Heart left ventricle (tissue), 16 donors: ENCODE results near the gene DYRK2. TPM values are rescaled to one million over a fixed set of nuclear protein-coding genes. Genes with fewer than 3 reads are reported as not detected.

Source experiments
- ATAC-seq, 4 donors: fragments of 200-7000 bp; cut with Tn5 transposase; one replicate each; pipeline ENCODE4 v1.9.1; 2020 to 2022; ENCODE audit warnings: moderate library complexity in 4 of 4, mild to moderate bottlenecking in 3 of 4, moderate number of reproducible peaks in 1 of 4
- DNase-seq, 5 donors: peaks; one replicate each; pipeline ENCODE4 v3.0.0-alpha.2; 2020
- H3K27ac ChIP-seq, 12 donors: fragments of 200-600 bp; sonication (generic) in 4 of 12; one replicate each; pipeline versions ENCODE4 v1.5.0 to v1.8.0; 2016 to 2022; ENCODE audit warnings: mild to moderate bottlenecking in 2 of 12
- H3K27me3 ChIP-seq, 9 donors: fragments of 200-600 bp; sonication (generic) in 2 of 9; one replicate each; pipeline versions ENCODE4 v1.5.1 to v1.8.0; 2016 to 2022; ENCODE audit warnings: mild to moderate bottlenecking in 3 of 9
- H3K36me3 ChIP-seq, 9 donors: fragments of 200-600 bp; sonication (generic) in 2 of 9; one replicate each; pipeline versions ENCODE4 v1.5.0 to v1.8.0; 2018 to 2022; ENCODE audit warnings: mild to moderate bottlenecking in 2 of 9
- H3K4me1 ChIP-seq, 12 donors: fragments of 200-600 bp; sonication (generic) in 4 of 12; one replicate each; pipeline versions ENCODE4 v1.5.0 to v1.8.0; 2016 to 2022; ENCODE audit warnings: mild to moderate bottlenecking in 3 of 12
- H3K4me3 ChIP-seq, 12 donors: fragments of 200-600 bp; sonication (generic) in 4 of 12; one replicate each; pipeline versions ENCODE4 v1.5.0 to v1.8.0; 2017 to 2022; ENCODE audit warnings: mild to moderate bottlenecking in 9 of 12, moderate library complexity in 4 of 12
- H3K9me3 ChIP-seq, 12 donors: fragments of 200-600 bp; sonication (generic) in 4 of 12; one replicate each; pipeline versions ENCODE4 v1.5.0 to v1.8.0; 2016 to 2022; ENCODE audit warnings: mild to moderate bottlenecking in 1 of 12
- CTCF ChIP-seq, 12 donors: fragments of 200-600 bp; sonication (generic) in 4 of 12; IDR thresholded peaks; one replicate each; pipeline versions ENCODE4 v1.5.0 to v1.8.0; 2018 to 2022; ENCODE audit warnings: antibody characterized with exemption in 12 of 12, mild to moderate bottlenecking in 5 of 12
- POLR2A ChIP-seq, 2 donors: fragments of 450-650 bp; IDR thresholded peaks; one replicate each; pipeline ENCODE4 v1.6.1; 2017; ENCODE audit warnings: antibody characterized with exemption in 2 of 2, mild to moderate bottlenecking in 2 of 2, moderate library complexity in 2 of 2
- WGBS, 4 donors: extraction: QIAGEN DNeasy Blood & Tissue Kit in 2 of 4; methylation state at CpG; one replicate each; pipeline versions ENCODE4 v1.1.5 to v1.1.7; 2013 to 2018; 5-methylcytosine and 5-hydroxymethylcytosine counted together
- intact Hi-C, 10 donors: fragments of 100-400 bp; cut with DNase I; formaldehyde crosslinking; loops; one replicate each; pipeline versions ENCODE4 v1.11.1 to v1.14.2; 2022
- polyA plus RNA-seq, 2 donors: library from polyadenylated mRNA; stranded (reverse); fragments of 200-250 nt; gene quantifications; one replicate each; pipeline ENCODE4 v1.2.3, GENCODE V29; 2013
- total RNA-seq, 9 donors: library from RNA; depleted of rRNA in 2 of 9; stranded (reverse); fragments of >200 nt in 2 of 9; fragmentation: NEBNext Ultra II Directional in 3 of 9; extraction: Animal tissue kit (Norgen Biotek cat#: 25700) in 3 of 9; gene quantifications; one replicate each; pipeline versions ENCODE4 v1.1.0 to v1.2.4, GENCODE V29; 2016 to 2023
- donor health status: ischemic (EF 13 %, LVEDD 7.1; RV severe dilation, severe dysfunction).
- donor health status: healthy with polysubstance abuse.
- donor health status: DM: no; HTN: yes; CAD: no.
- donor health status: DM: no; HTN: no; CAD: no.
- donor health status: ischemic (EF 25% LVEDD 6.9; RV normal size, moderate dysfunction).
- donor health status: ischemic (EF 25% LVEDD 5.7; RV mildly dilated, moderate dysfunction).
- donor health status: healthy.
- donor health status: DM: yes; HTN: yes; CAD: no.
- donor health status: ischemic (EF 35%, LVEDD 5.7; RV mildly dilated, moderate dysfunction).
- donor health status: nonischemic (EF 11% LVEDD 7.7; RV severe dilation, severe dysfunction).
- donor health status: DM: yes; HTN: yes; CAD: no.
- donor health status: PGD.
- donor health status: ischemic (EF 29% LVEDD 5.4; RV normal size, mild dysfunction).
- donor health status: nonischemic (EF 23%, LVEDD 6.1; RV moderate dilation, normal function).

DYRK2 gene
- total and polyA plus RNA-seq, 11 donors, result 7.8 to 62.9 (median 37.8) TPM

DNA sequence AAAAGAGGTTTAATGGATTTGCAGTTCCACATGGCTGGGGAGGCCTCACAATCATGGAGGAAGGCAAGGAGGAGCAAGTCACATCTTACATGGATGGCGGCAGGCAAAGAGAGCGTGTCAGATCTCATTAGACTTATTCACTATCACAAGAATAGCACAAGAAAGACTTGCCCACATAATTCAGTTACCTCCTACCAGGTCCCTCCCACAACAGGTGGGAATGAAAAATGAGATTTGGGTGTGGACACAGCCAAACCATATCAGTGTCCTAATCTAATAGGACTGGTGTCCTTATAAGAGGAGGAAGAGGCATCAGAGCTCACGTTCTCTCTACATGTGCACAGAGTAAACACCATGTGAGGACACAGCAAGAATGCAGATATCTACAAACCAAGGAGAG is 25.9 kb downstream of the DYRK2 start:
- Histone ChIP-seq H3K27me3 (no peaks in the 10 kb centered on the region), H3K27ac (no peak overlapping the region), H3K9me3 (peaks cover 0 to 10% (median 0%) of the 10 kb centered on the region in 12 donors), H3K4me1 (peaks cover 0 to 30% (median 18%) of the 10 kb centered on the region in 12 donors), H3K36me3 (peaks cover 0 to 6% (median 0%) of the 10 kb centered on the region in 9 donors), H3K4me3 (no peak overlapping the region)
- DNase-seq, result no peak
- no peak for ATAC-seq
- no peak for TF ChIP-seq CTCF (IDR thresholded peaks at IDR 0.05)
- WGBS, 4 donors, result 92 to 99% (median 97%) methylated on average over 3 of the region's 3 CpGs
- intact Hi-C loops, result loop anchor here in 1 of 10 donors (10.0 kb wide), 1 partner anchor 50 kb away; no protein-coding TSS in a partner anchor

DNA sequence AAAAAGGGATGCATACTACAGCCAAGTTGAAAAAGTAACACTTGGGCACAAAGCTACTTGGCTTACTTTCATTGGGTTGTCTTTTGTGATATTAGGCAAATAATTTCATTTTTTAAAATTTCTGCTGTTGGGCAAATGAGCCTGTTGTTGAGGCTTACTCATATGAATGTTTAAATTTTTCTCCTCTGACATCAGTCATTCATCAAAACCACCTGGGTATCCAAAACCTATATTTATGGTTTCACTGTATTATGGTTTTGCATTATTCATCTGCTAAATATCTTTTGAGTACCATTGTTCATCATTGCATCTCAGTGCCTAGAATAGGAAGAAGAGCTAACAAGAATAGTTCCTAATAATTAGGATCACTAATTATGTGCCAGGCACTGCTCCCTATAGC is 28.1 kb downstream of the DYRK2 start:
- intact Hi-C loops, result loop anchor here in 1 of 10 donors (10.0 kb wide), 1 partner anchor 48 kb away; no protein-coding TSS in a partner anchor
- DNase-seq (no peak), ATAC-seq (no peak)
- peaks cover 0 to 6% (median 0%) of the 10 kb centered on the region in 9 donors for H3K36me3 ChIP-seq
- H3K4me3 ChIP-seq, result no peak overlapping the region
- no peaks in the 10 kb centered on the region for H3K27me3 ChIP-seq
- TF ChIP-seq CTCF (IDR thresholded peaks at IDR 0.05) (no peak), POLR2A (IDR thresholded peaks at IDR 0.05) (no peak)
- peaks cover 0 to 10% (median 0%) of the 10 kb centered on the region in 12 donors for H3K9me3 ChIP-seq
- no peak overlapping the region for H3K27ac ChIP-seq
- H3K4me1 ChIP-seq, result peaks cover 0 to 29% (median 16%) of the 10 kb centered on the region in 12 donors

DNA sequence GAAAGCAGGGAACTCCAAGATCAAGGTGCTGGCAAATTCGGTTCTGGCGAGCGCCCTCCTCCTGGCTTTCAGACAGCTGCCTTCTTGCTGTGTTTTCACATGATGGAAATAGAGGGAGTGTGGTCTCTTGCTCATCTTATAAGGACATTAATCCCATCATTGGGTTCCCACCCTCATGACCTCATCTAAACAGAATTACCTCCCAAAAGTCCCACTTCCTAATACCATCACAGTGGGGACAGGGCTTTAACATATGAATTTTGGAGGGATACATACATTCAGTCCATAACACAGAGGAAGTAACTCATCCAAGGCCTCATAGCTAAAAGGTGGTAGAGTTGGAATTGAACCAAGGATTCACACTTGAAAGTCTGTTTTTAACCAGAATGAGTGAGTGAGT is 28.6 kb downstream of the DYRK2 start:
- WGBS, 4 donors, result 94 to 100% (median 98%) methylated on average over 3 of the region's 3 CpGs
- TF ChIP-seq POLR2A (IDR thresholded peaks at IDR 0.05), result no peak
- TF ChIP-seq CTCF (IDR thresholded peaks at IDR 0.05), result no peak

GRCh38 chr12:67681105-67681778 is 32.7 kb downstream of the DYRK2 start:
- no peaks in the 10 kb centered on the region for H3K27me3 ChIP-seq
- intact Hi-C loops, result no loop called here
- ATAC-seq (peak; percentile 74 to 97 (median 95)), DNase-seq (peak in 3 of 5 donors; percentile 40 to 52 (median 48))
- H3K4me3 ChIP-seq, result no peak overlapping the region
- 41 to 52% (median 45%) methylated on average over 4 of the region's 4 CpGs for WGBS, 4 donors
- no peak for TF ChIP-seq CTCF (IDR thresholded peaks at IDR 0.05)
- TF ChIP-seq POLR2A (IDR thresholded peaks at IDR 0.05), result no peak
- peak overlapping the region; percentile 10 to 86 (median 76) for H3K27ac ChIP-seq
- no peaks in the 10 kb centered on the region for H3K9me3 ChIP-seq
- peaks cover 0 to 27% (median 10%) of the 10 kb centered on the region in 12 donors for H3K4me1 ChIP-seq
- H3K36me3 ChIP-seq, result no peaks in the 10 kb centered on the region

More for the DNA sequence above, 28.6 kb downstream of the DYRK2 start:
- peaks cover 0 to 6% (median 0%) of the 10 kb centered on the region in 9 donors for H3K36me3 ChIP-seq
- peaks cover 0 to 27% (median 11%) of the 10 kb centered on the region in 12 donors for H3K4me1 ChIP-seq
- no peak for ATAC-seq
- H3K27me3 ChIP-seq, result no peaks in the 10 kb centered on the region
- no peak overlapping the region for H3K4me3 ChIP-seq
- H3K27ac ChIP-seq, result no peak overlapping the region
- peaks cover 0 to 10% (median 0%) of the 10 kb centered on the region in 12 donors for H3K9me3 ChIP-seq
- no peak for DNase-seq
- intact Hi-C loops, result loop anchor here in 1 of 10 donors (10.0 kb wide), 1 partner anchor 48 kb away; no protein-coding TSS in a partner anchor
